Upper lobe of left lung (tissue), 6 donors: ENCODE measurements around the gene CARD19. TPM values are rescaled to one million over a fixed set of nuclear protein-coding genes. Genes with fewer than 3 reads are reported as not detected.
A peak's percentile ranks its signal among the peaks of the same experiment; 100 is the strongest.

Experiments
- ATAC-seq, 2 donors: fragments of 200-7000 bp; cut with Tn5 transposase; one replicate each; pipeline ENCODE4 v1.9.1; 2022; ENCODE audit warnings: mild to moderate bottlenecking in 2 of 2, moderate library complexity in 2 of 2; ENCODE audit not compliant: low FRiP score in 2 of 2
- DNase-seq, 2 donors: peaks; one replicate each; pipeline ENCODE4 v3.0.0-alpha.2; 2019 to 2020
- H3K27ac ChIP-seq, 4 donors: fragments of 200-600 bp; sonication (generic); one replicate each; pipeline ENCODE4 v1.5.1; 2016 to 2019
- H3K27me3 ChIP-seq, 4 donors: fragments of 200-600 bp; sonication (generic); one replicate each; pipeline ENCODE4 v1.5.1; 2017 to 2019
- H3K36me3 ChIP-seq, 4 donors: fragments of 200-600 bp; sonication (generic); one replicate each; pipeline ENCODE4 v1.5.1; 2016 to 2019
- H3K4me1 ChIP-seq, 4 donors: fragments of 200-600 bp; sonication (generic); one replicate each; pipeline ENCODE4 v1.5.1; 2018 to 2019
- H3K4me3 ChIP-seq, 4 donors: fragments of 200-600 bp; sonication (generic); one replicate each; pipeline ENCODE4 v1.5.1; 2017 to 2019; ENCODE audit warnings: mild to moderate bottlenecking in 2 of 4, moderate library complexity in 1 of 4
- H3K9me3 ChIP-seq, 4 donors: fragments of 200-600 bp; sonication (generic); one replicate each; pipeline ENCODE4 v1.5.1; 2018 to 2019
- CTCF ChIP-seq, 6 experiments: fragments of 450-650 bp in 4 of 6; fragments of 200-600 bp in 2 of 6; sonication (generic) in 2 of 6; IDR thresholded peaks; one replicate each; pipeline ENCODE4 v1.5.1; 2016 to 2019; ENCODE audit warnings: antibody characterized with exemption in 6 of 6
- EP300 ChIP-seq, 4 donors: sonication (generic); formaldehyde crosslinking; IDR thresholded peaks; one replicate each; pipeline ENCODE4 v1.5.1; 2017; ENCODE audit warnings: antibody characterized with exemption in 4 of 4, control low read depth in 2 of 4
- POLR2A ChIP-seq, 4 donors: fragments of 450-650 bp; IDR thresholded peaks; one replicate each; pipeline ENCODE4 v1.5.1; 2016 to 2017; ENCODE audit warnings: antibody characterized with exemption in 4 of 4, mild to moderate bottlenecking in 2 of 4
- POLR2AphosphoS5 ChIP-seq, 2 donors: sonication (generic); formaldehyde crosslinking; IDR thresholded peaks; one replicate each; pipeline ENCODE4 v1.5.1; 2017; ENCODE audit warnings: antibody characterized with exemption in 2 of 2
- WGBS, 2 donors: methylation state at CpG; one replicate each; pipeline ENCODE4 v1.1.5; 2017 to 2018; 5-methylcytosine and 5-hydroxymethylcytosine counted together
- total RNA-seq, 6 donors: library from RNA; depleted of rRNA in 4 of 6; stranded (reverse); fragments of >200 nt in 4 of 6; gene quantifications; one replicate each; pipeline versions ENCODE4 v1.1.0 to v1.2.1, GENCODE V29; 2016 to 2021
- donor health status: DM: no; HTN: no; CAD: no; lungs with moderate emphysema.
- donor health status: DM: no; HTN: yes; CAD: no; lungs with severe emphysema.

CARD19 gene
- total RNA-seq, 6 donors from 2014 or later: 34.7 to 92.3 (median 41.7) TPM

DNA sequence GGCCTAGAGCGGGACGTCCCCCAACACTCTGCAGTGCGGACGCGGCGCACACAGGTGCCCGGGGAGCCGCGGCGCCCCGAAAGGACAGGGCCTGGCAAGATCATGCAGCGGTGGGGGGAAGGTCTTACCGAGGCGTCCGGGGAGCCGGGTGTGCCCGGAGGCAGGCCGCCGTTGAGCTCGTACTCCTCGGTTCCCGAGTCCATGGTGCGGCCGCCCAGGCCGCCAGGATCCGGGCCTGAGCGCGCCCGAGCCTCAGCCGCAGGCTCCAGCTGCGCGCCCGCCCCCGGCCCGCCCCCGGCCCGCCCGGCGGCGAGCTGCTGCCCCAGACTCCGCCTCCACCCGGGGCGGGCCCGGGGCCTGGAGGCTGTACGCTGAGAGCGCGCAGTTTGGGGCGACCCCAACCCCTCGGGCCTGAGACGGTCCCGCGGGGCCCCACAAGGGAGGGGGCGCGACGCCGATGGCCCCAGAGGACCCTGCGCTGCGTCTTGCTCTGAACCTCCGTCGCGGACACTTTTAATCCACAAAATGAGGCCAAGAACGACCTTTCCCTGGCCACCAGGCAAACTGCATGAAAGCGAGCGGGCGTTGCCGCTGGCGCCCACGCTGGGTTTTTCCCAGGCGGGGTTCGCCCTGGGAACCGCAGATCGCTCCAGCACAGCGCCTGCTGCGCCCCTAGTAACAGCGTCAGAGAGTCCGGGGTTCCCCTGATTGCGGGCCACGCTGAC, 38.2 kb downstream of the CARD19 start, which contains the start of gene NINJ1:
TSS of gene NINJ1 (minus strand) at position 237 of the 725 bp plus-strand sequence. CDS start at position 203, 34 bp downstream.
- DNase-seq: peak; percentile 83 to 95
- Histone ChIP-seq H3K4me3 (peak within 1 kb of the TSS; percentile 58 to 97 (median 77)), H3K4me1 (peaks cover 51 to 65% (median 57%) of the 10 kb centered on the region in 4 donors), H3K9me3 (peaks cover 0 to 3% (median 0%) of the 10 kb centered on the region in 4 donors), H3K27ac (peak within 1 kb of the TSS; percentile 93 to 99 (median 98)), H3K27me3 (no peaks in the 10 kb centered on the region), H3K36me3 (no peaks in the 10 kb centered on the region)
- ATAC-seq: peak; percentile 83 to 94
- TF ChIP-seq CTCF (IDR thresholded peaks at IDR 0.05): peak in 4 of 6 experiments; percentile 27 to 49 (median 42)
- peak in 2 of 4 donors; percentile 30 to 74 for TF ChIP-seq EP300 (IDR thresholded peaks at IDR 0.05)
- TF ChIP-seq POLR2AphosphoS5 (IDR thresholded peaks at IDR 0.05): peak; percentile 40 to 77
- peak in 3 of 4 donors; percentile 85 to 94 (median 93) for TF ChIP-seq POLR2A (IDR thresholded peaks at IDR 0.05)
- WGBS, 2 donors: 0 to 1% methylated on average over 16 to 27 of the region's 78 CpGs

GRCh38 chr9:93134740-93135444, 38.9 kb downstream of the CARD19 start:
- ATAC-seq (no peak), DNase-seq (no peak)
- Histone ChIP-seq H3K27ac (peak overlapping the region; percentile 93 to 99 (median 98)), H3K36me3 (no peaks in the 10 kb centered on the region), H3K4me3 (peak overlapping the region in 3 of 4 donors; percentile 70 to 97 (median 84)), H3K9me3 (peaks cover 0 to 3% (median 0%) of the 10 kb centered on the region in 4 donors), H3K4me1 (peaks cover 44 to 57% (median 50%) of the 10 kb centered on the region in 4 donors), H3K27me3 (no peaks in the 10 kb centered on the region)
- 77 to 79% methylated on average over 9 to 10 of the region's 14 CpGs for WGBS, 2 donors
- TF ChIP-seq POLR2AphosphoS5 (IDR thresholded peaks at IDR 0.05) (no peak), POLR2A (IDR thresholded peaks at IDR 0.05) (no peak), CTCF (IDR thresholded peaks at IDR 0.05) (no peak), EP300 (IDR thresholded peaks at IDR 0.05) (no peak)

DNA sequence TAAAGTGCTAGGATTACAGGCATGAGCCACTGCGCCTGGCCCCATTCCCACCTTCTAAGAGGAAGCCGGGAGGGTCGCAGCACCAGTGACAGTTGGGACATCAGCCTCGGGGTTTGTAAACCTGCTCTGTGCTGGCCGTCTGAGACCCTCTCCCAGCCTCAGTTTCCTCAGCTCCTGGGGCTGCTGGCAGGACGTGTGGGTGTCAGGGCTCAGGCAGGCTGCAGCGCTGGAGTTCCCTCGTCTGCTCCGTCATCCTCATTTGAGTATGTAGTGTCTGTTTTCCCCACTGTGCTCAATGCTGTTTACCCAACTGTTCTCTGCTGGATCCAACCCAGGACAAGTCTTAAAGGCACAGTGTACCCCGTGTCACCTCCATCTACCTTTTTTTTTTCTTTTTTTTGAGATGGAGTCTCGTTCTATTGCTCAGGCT, 40.0 kb downstream of the CARD19 start:
- no peaks in the 10 kb centered on the region for H3K36me3 ChIP-seq
- H3K27me3 ChIP-seq: no peaks in the 10 kb centered on the region
- 36 to 51% methylated on average over 6 to 11 of the region's 11 CpGs for WGBS, 2 donors
- ATAC-seq (no peak), DNase-seq (no peak)
- TF ChIP-seq EP300 (IDR thresholded peaks at IDR 0.05) (no peak), CTCF (IDR thresholded peaks at IDR 0.05) (no peak), POLR2A (IDR thresholded peaks at IDR 0.05) (no peak), POLR2AphosphoS5 (IDR thresholded peaks at IDR 0.05) (no peak)
- H3K4me1 ChIP-seq: peaks cover 32 to 46% (median 38%) of the 10 kb centered on the region in 4 donors
- H3K9me3 ChIP-seq: peaks cover 0 to 3% (median 0%) of the 10 kb centered on the region in 4 donors
- H3K4me3 ChIP-seq: no peak overlapping the region
- H3K27ac ChIP-seq: peak overlapping the region in 1 of 4 donors; percentile 53

- H3K4me1 ChIP-seq: peaks cover 19 to 33% (median 25%) of the 10 kb centered on the region in 4 donors
- TF ChIP-seq POLR2A (IDR thresholded peaks at IDR 0.05) (no peak), CTCF (IDR thresholded peaks at IDR 0.05) (no peak), EP300 (IDR thresholded peaks at IDR 0.05) (no peak), POLR2AphosphoS5 (IDR thresholded peaks at IDR 0.05) (no peak)
- DNase-seq: peak in 1 of 2 donors; percentile 62
- no peaks in the 10 kb centered on the region for H3K27me3 ChIP-seq
- no peaks in the 10 kb centered on the region for H3K36me3 ChIP-seq
- no peak overlapping the region for H3K4me3 ChIP-seq
- no peak overlapping the region for H3K27ac ChIP-seq
- ATAC-seq: no peak
- 87 to 89% methylated on average over 8 to 11 of the region's 11 CpGs for WGBS, 2 donors
- peaks cover 0 to 3% (median 0%) of the 10 kb centered on the region in 4 donors for H3K9me3 ChIP-seq
Measured at GRCh38 chr9:93137362-93137761, 41.3 kb downstream of the CARD19 start.
